CD14-positive monocyte (primary cell): ENCODE measurements around the gene NRF1. TPM values are rescaled to one million over a fixed set of nuclear protein-coding genes. Genes with fewer than 3 reads are reported as not detected.

ENCODE experiments used
- DNase-seq, 3 donors: peaks; one replicate each; pipeline ENCODE4 v3.0.0-alpha.2; 2011 to 2022
- H2AFZ ChIP-seq: 2 replicates; pipeline ENCODE4 v1.6.0; 2012; ENCODE audit warnings: mild to moderate bottlenecking, low read depth, low read length, inconsistent platforms; ENCODE audit not compliant: insufficient read depth, poor library complexity, severe bottlenecking
- H3K27ac ChIP-seq, 2 donors: 1 replicate in 1 of 2; 2 replicates in 1 of 2; pipeline ENCODE4 v1.5.1; 2012 to 2013; ENCODE audit warnings: low read length in 2 of 2, control low read depth in 1 of 2, inconsistent platforms in 1 of 2, low read depth in 1 of 2, mild to moderate bottlenecking in 1 of 2
- H3K27me3 ChIP-seq, 2 donors: one replicate each; pipeline versions ENCODE4 v1.6.0 to v1.6.1; 2011 to 2013; ENCODE audit warnings: low read length in 2 of 2; ENCODE audit not compliant: control insufficient read depth in 2 of 2, insufficient read depth in 2 of 2
- H3K36me3 ChIP-seq, 2 donors: replicated peaks in 1 of 2; 1 replicate in 1 of 2; 2 replicates in 1 of 2; pipeline versions ENCODE4 v1.5.1 to v1.6.1; 2012 to 2013; ENCODE audit warnings: low read length in 2 of 2, control low read depth in 1 of 2, inconsistent platforms in 1 of 2, mild to moderate bottlenecking in 1 of 2; ENCODE audit not compliant: insufficient read depth in 2 of 2, control insufficient read depth in 1 of 2
- H3K4me1 ChIP-seq, 2 donors: 1 replicate in 1 of 2; 2 replicates in 1 of 2; pipeline versions ENCODE4 v1.5.1 to v1.6.1; 2012 to 2013; ENCODE audit warnings: low read length in 2 of 2, control low read depth in 1 of 2, inconsistent platforms in 1 of 2, mild to moderate bottlenecking in 1 of 2, moderate library complexity in 1 of 2; ENCODE audit not compliant: insufficient read depth in 2 of 2, control insufficient read depth in 1 of 2
- H3K4me2 ChIP-seq: replicated peaks from 2 replicates; pipeline ENCODE3; 2012; ENCODE audit warnings: low read length, moderate library complexity, mild to moderate bottlenecking; ENCODE audit not compliant: poor library complexity, severe bottlenecking; ENCODE audit errors: extremely low read depth
- H3K4me3 ChIP-seq, 3 experiments: fragments of 200-600 bp in 1 of 3; sonication (generic) in 1 of 3; replicated peaks in 1 of 3; 1 replicate in 2 of 3; 2 replicates in 1 of 3; pipeline ENCODE4 v1.5.1; 2011 to 2013; ENCODE audit warnings: low read length in 3 of 3, mild to moderate bottlenecking in 3 of 3, control low read depth in 2 of 3, low read depth in 2 of 3, inconsistent platforms in 1 of 3, moderate library complexity in 1 of 3
- H3K79me2 ChIP-seq: 2 replicates; pipeline ENCODE4 v1.6.0; 2012; ENCODE audit warnings: mild to moderate bottlenecking, control low read depth, inconsistent platforms, low read length, moderate library complexity; ENCODE audit not compliant: insufficient read depth
- H3K9ac ChIP-seq: 2 replicates; pipeline ENCODE4 v1.6.0; 2017; ENCODE audit warnings: low read length, mild to moderate bottlenecking; ENCODE audit not compliant: insufficient read depth, poor library complexity, severe bottlenecking
- H3K9me3 ChIP-seq, 2 donors: replicated peaks in 1 of 2; 1 replicate in 1 of 2; 2 replicates in 1 of 2; pipeline versions ENCODE4 v1.5.1 to v1.6.1; 2012 to 2013; ENCODE audit warnings: low read length in 2 of 2, control low read depth in 1 of 2; ENCODE audit not compliant: control insufficient read depth in 1 of 2, insufficient read depth in 1 of 2
- H4K20me1 ChIP-seq: 2 replicates; pipeline ENCODE4 v1.6.0; 2012; ENCODE audit warnings: mild to moderate bottlenecking, low read length, control low read depth, moderate library complexity; ENCODE audit not compliant: insufficient read depth
- H3K27ac Mint-ChIP-seq, 7 donors: one replicate each; pipeline ENCODE4 v1.8.0; 2020; ENCODE audit warnings: mild to moderate bottlenecking in 7 of 7, mixed read lengths in 7 of 7, moderate library complexity in 6 of 7, inconsistent platforms in 2 of 7
- H3K27me3 Mint-ChIP-seq, 3 donors: one replicate each; pipeline ENCODE4 v1.8.0; 2021 to 2022; ENCODE audit warnings: low read depth in 3 of 3, mild to moderate bottlenecking in 3 of 3, mixed read lengths in 3 of 3, moderate library complexity in 3 of 3, inconsistent platforms in 1 of 3
- H3K36me3 Mint-ChIP-seq, 2 donors: one replicate each; pipeline ENCODE4 v1.8.0; 2020; ENCODE audit warnings: mixed read lengths in 2 of 2, inconsistent platforms in 1 of 2, mild to moderate bottlenecking in 1 of 2
- H3K4me1 Mint-ChIP-seq: one replicate; pipeline ENCODE4 v1.8.0; 2020; ENCODE audit warnings: mild to moderate bottlenecking, mixed read lengths
- H3K4me3 Mint-ChIP-seq, 2 donors: one replicate each; pipeline ENCODE4 v1.8.0; 2020; ENCODE audit warnings: mild to moderate bottlenecking in 2 of 2, mixed read lengths in 2 of 2, moderate library complexity in 1 of 2
- H3K9me3 Mint-ChIP-seq, 7 donors: one replicate each; pipeline ENCODE4 v1.8.0; 2020 to 2022; ENCODE audit warnings: mixed read lengths in 7 of 7, mild to moderate bottlenecking in 6 of 7, moderate library complexity in 6 of 7, inconsistent platforms in 2 of 7
- WGBS: methylation state at CpG from one replicate; pipeline ENCODE4 v1.1.5; 2013; ENCODE audit warnings: missing lambda C conversion rate; ENCODE audit not compliant: insufficient coverage; 5-methylcytosine and 5-hydroxymethylcytosine counted together
- intact Hi-C, 2 donors: fragments of 100-400 bp; cut with micrococcal nuclease; formaldehyde crosslinking; loops; one replicate each; pipeline versions ENCODE4 v1.15.0 to v1.15.1; 2023
- polyA plus RNA-seq, 3 donors: library from polyadenylated mRNA; depleted of rRNA in 1 of 3; unstranded in 2 of 3; stranded (reverse) in 1 of 3; fragments of 300-500 nt in 2 of 3; fragments of >200 nt in 1 of 3; fragmentation: Illumina TruSeq in 2 of 3; gene quantifications; 1 replicate in 2 of 3; 2 replicates in 1 of 3; pipeline ENCODE4 v1.2.3, GENCODE V29; 2012 to 2021
- TF ChIP-seq, protein P1 (sequence below): fragments of 200-600 bp; IDR thresholded peaks from one replicate; pipeline ENCODE4 v1.8.0; 2022; ENCODE audit warnings: antibody characterized with exemption, mild to moderate bottlenecking

NRF1 gene
- polyA plus RNA-seq, 3 donors, result 5.1 to 14.0 (median 7.7) TPM

DNA sequence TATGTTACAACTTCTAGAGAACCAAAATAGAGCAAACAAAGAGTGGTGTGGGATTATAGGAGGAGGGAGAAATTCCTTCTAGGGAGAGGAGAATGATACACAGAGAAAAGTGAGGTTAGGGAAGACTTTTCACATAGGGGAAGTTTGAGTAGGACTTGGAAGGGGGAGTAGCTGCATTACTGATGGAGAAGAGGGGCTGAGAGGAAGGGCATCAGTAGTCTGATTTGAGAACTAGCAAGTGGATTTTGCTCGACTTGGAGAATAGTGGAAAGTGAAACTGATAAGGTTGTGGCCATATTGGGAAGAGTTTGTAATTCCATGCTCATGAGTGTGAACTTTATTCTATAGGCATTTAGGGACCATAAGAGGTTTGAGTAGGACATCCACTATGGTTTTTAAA, 6.1 kb downstream of the NRF1 start:
- no peaks in the 10 kb centered on the region for H3K9me3 ChIP-seq
- peak overlapping the region in 1 of 3 experiments; percentile 27 for H3K4me3 ChIP-seq
- no peak overlapping the region for H2AFZ ChIP-seq
- H3K27me3 Mint-ChIP-seq, result no peaks in the 10 kb centered on the region
- H3K36me3 Mint-ChIP-seq, result peaks cover 0 to 3% of the 10 kb centered on the region in 2 donors
- H3K36me3 ChIP-seq, result no peaks in the 10 kb centered on the region
- 0% methylated on average over 1 of the region's 1 CpG for WGBS
- H3K27ac ChIP-seq, result peak overlapping the region in 1 of 2 donors; percentile 83
- peak in 2 of 3 donors; percentile 46 to 48 for DNase-seq
- H4K20me1 ChIP-seq, result peaks cover 90% of the 10 kb centered on the region
- TF ChIP-seq, protein P1, sequence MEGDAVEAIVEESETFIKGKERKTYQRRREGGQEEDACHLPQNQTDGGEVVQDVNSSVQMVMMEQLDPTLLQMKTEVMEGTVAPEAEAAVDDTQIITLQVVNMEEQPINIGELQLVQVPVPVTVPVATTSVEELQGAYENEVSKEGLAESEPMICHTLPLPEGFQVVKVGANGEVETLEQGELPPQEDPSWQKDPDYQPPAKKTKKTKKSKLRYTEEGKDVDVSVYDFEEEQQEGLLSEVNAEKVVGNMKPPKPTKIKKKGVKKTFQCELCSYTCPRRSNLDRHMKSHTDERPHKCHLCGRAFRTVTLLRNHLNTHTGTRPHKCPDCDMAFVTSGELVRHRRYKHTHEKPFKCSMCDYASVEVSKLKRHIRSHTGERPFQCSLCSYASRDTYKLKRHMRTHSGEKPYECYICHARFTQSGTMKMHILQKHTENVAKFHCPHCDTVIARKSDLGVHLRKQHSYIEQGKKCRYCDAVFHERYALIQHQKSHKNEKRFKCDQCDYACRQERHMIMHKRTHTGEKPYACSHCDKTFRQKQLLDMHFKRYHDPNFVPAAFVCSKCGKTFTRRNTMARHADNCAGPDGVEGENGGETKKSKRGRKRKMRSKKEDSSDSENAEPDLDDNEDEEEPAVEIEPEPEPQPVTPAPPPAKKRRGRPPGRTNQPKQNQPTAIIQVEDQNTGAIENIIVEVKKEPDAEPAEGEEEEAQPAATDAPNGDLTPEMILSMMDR, result no peak
- H3K9ac ChIP-seq, result no peak overlapping the region
- H3K27me3 ChIP-seq, result no peaks in the 10 kb centered on the region
- no peaks in the 10 kb centered on the region for H3K9me3 Mint-ChIP-seq
- peak overlapping the region; percentile 49 to 57 for H3K4me3 Mint-ChIP-seq
- peaks cover 67% of the 10 kb centered on the region for H3K4me1 Mint-ChIP-seq
- peaks cover 97% of the 10 kb centered on the region for H3K79me2 ChIP-seq
- H3K4me2 ChIP-seq, result peak overlapping the region; percentile 25
- intact Hi-C loops, result loop anchor here in 1 of 2 donors (10.0 kb wide), 1 partner anchor 113 kb away; the partner anchor contains the start of gene SMKR1
- H3K27ac Mint-ChIP-seq, result peak overlapping the region; percentile 81 to 92 (median 85)
- peaks cover 59 to 64% of the 10 kb centered on the region in 2 donors for H3K4me1 ChIP-seq

- peaks cover 94% of the 10 kb centered on the region for H4K20me1 ChIP-seq
- H3K27ac ChIP-seq, result no peak overlapping the region
- Mint-ChIP-seq H3K4me3 (no peak overlapping the region), H3K9me3 (no peaks in the 10 kb centered on the region), H3K27me3 (no peaks in the 10 kb centered on the region), H3K36me3 (peaks cover 5 to 7% of the 10 kb centered on the region in 2 donors), H3K4me1 (peaks cover 30% of the 10 kb centered on the region), H3K27ac (no peak overlapping the region)
- no peak overlapping the region for H2AFZ ChIP-seq
- no peak overlapping the region for H3K4me2 ChIP-seq
- H3K4me1 ChIP-seq, result peaks cover 7 to 16% of the 10 kb centered on the region in 2 donors
- intact Hi-C loops, result no loop called here
- TF ChIP-seq, protein P1, result no peak
- no peaks in the 10 kb centered on the region for H3K9me3 ChIP-seq
- peak in 1 of 3 donors; percentile 42 for DNase-seq
- H3K27me3 ChIP-seq, result no peaks in the 10 kb centered on the region
- 60% methylated on average over 1 of the region's 3 CpGs for WGBS
- H3K79me2 ChIP-seq, result peaks cover 100% of the 10 kb centered on the region
- peaks cover 0 to 13% of the 10 kb centered on the region in 2 donors for H3K36me3 ChIP-seq
- no peak overlapping the region for H3K4me3 ChIP-seq
- no peak overlapping the region for H3K9ac ChIP-seq
Observed at GRCh38 chr7:129626896-129627295, 15.4 kb downstream of the NRF1 start.
